ENCODE results near the gene LRP5. TPM values are rescaled to one million over a fixed set of nuclear protein-coding genes. Genes with fewer than 3 reads are reported as not detected.

LRP5 gene
- total and polyA plus RNA-seq, 9 donors: 3.1 to 63.8 (median 47.2) TPM

DNA sequence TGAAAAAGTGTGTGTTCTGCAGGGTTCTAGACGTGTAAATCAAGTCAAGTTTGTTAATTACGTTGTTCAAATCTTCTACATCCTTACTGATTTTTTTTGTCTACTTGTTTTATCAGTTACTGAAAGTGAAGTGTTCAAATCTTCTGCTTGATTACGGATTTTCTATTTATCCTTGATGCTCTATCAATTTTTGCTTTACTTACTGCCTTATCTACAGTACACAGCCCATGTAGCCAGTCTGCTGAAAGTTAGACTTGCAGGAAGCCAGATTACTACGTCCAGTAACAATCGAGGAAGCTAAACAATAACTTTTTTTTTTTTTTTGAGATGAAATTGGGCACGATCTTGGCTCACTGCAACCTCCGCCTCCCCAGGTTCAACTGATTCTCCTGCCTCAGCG is 25.0 kb upstream of the LRP5 start:
- H3K4me1 ChIP-seq (ENCODE audit: insufficient read depth): no peaks in the 10 kb centered on the region
- WGBS, 3 donors: 74 to 85% (median 81%) methylated on average over 8 of the region's 8 CpGs
- intact Hi-C loops (cut with DNase I): no loop called here
- H3K36me3 ChIP-seq: no peaks in the 10 kb centered on the region
- no peaks in the 10 kb centered on the region for H3K27me3 ChIP-seq
- no peak overlapping the region for H3K4me3 ChIP-seq
- DNase-seq: no peak
- no peaks in the 10 kb centered on the region for H3K9me3 ChIP-seq
- no peak for TF ChIP-seq POLR2A (IDR thresholded peaks at IDR 0.05)
- no peak for TF ChIP-seq EP300 (IDR thresholded peaks at IDR 0.05)
- TF ChIP-seq, protein P1, sequence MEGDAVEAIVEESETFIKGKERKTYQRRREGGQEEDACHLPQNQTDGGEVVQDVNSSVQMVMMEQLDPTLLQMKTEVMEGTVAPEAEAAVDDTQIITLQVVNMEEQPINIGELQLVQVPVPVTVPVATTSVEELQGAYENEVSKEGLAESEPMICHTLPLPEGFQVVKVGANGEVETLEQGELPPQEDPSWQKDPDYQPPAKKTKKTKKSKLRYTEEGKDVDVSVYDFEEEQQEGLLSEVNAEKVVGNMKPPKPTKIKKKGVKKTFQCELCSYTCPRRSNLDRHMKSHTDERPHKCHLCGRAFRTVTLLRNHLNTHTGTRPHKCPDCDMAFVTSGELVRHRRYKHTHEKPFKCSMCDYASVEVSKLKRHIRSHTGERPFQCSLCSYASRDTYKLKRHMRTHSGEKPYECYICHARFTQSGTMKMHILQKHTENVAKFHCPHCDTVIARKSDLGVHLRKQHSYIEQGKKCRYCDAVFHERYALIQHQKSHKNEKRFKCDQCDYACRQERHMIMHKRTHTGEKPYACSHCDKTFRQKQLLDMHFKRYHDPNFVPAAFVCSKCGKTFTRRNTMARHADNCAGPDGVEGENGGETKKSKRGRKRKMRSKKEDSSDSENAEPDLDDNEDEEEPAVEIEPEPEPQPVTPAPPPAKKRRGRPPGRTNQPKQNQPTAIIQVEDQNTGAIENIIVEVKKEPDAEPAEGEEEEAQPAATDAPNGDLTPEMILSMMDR (IDR thresholded peaks at IDR 0.05): no peak
- no peak overlapping the region for H3K27ac ChIP-seq

DNA sequence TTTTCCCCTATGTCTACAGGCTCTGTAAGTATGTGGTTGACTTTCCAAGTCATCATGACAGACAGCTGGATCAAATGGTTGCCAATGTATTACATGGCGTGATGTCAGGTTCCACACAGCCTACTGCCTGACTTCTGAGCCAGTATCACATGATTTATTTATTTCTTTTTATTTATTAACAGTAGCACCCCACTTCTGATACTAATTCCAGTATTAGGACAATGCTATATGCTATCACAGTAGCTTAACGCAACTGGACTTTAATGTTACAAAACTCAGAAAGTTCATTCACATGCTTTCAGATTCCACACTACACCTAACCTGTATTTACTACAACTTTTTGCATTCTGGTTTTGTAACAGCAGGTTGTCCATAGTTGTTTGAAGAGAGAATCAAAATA is 22.9 kb upstream of the LRP5 start:
- no peaks in the 10 kb centered on the region for H3K36me3 ChIP-seq
- H3K9me3 ChIP-seq: no peaks in the 10 kb centered on the region
- no peaks in the 10 kb centered on the region for H3K27me3 ChIP-seq
- no peaks in the 10 kb centered on the region for H3K4me1 ChIP-seq (ENCODE audit: insufficient read depth)
- no peak overlapping the region for H3K27ac ChIP-seq
- H3K4me3 ChIP-seq: no peak overlapping the region
- DNase-seq: no peak
- WGBS, 3 donors: 96 to 99% (median 98%) methylated on average over 2 of the region's 2 CpGs
- intact Hi-C loops (cut with DNase I): no loop called here
- TF ChIP-seq EP300 (IDR thresholded peaks at IDR 0.05) (no peak), POLR2A (IDR thresholded peaks at IDR 0.05) (no peak)

DNA sequence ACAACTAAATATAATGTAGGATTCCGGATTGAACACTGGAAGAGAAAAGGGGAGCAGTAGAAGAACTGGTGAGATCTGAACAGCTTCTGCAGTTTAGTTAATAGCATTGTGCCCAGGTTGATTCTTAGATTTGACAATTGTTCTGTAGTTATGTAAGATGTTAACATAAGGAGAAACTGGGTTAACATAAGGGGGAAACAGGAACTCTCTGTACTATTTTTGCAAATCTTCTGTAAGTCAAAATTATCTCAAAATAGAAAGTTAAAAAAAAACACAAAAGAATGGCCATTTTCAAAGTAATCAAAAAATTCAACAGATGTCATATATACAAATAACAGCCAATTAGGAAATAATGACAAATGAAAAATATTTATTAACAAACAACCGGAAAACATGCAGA is 18.7 kb upstream of the LRP5 start:
- Histone ChIP-seq H3K27me3 (no peaks in the 10 kb centered on the region), H3K4me3 (no peak overlapping the region), H3K9me3 (no peaks in the 10 kb centered on the region), H3K4me1 (ENCODE audit: insufficient read depth) (no peaks in the 10 kb centered on the region), H3K36me3 (no peaks in the 10 kb centered on the region), H3K27ac (no peak overlapping the region)
- 59 to 78% (median 77%) methylated on average over 2 of the region's 2 CpGs for WGBS, 3 donors
- intact Hi-C loops (cut with DNase I): no loop called here
- no peak for DNase-seq
- TF ChIP-seq POLR2A (IDR thresholded peaks at IDR 0.05): no peak
- TF ChIP-seq, protein P1 (IDR thresholded peaks at IDR 0.05): no peak
- no peak for TF ChIP-seq EP300 (IDR thresholded peaks at IDR 0.05)

DNA sequence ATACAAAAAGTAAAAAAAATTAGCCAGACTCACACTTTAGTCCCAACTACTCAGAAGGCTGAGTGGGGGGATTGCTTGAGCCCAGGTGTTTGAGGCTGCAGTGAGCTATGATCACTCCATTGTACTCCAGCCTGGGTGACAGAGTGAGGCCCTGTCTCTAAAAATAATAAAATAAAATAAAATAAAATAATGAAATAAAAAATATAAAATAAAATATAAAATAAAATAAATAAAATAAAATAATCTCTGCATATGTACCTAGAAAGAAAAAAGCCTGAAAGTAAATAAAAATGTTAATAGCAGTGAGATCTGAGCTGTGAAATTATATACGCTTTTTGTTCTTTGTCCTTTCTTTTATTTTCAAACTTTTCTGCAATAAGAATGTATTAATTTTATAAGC is 17.1 kb upstream of the LRP5 start:
- DNase-seq: no peak
- intact Hi-C loops (cut with DNase I): loop anchor here (5.0 kb wide), 2 partner anchors 38 to 83 kb away; partner anchors contain the start of gene KMT5B (in 2 of the 4)
- Histone ChIP-seq H3K9me3 (no peaks in the 10 kb centered on the region), H3K4me3 (no peak overlapping the region), H3K27ac (no peak overlapping the region), H3K27me3 (no peaks in the 10 kb centered on the region), H3K36me3 (no peaks in the 10 kb centered on the region), H3K4me1 (ENCODE audit: insufficient read depth) (no peaks in the 10 kb centered on the region)
- TF ChIP-seq EP300 (IDR thresholded peaks at IDR 0.05) (no peak), POLR2A (IDR thresholded peaks at IDR 0.05) (no peak)
- TF ChIP-seq, protein P1 (IDR thresholded peaks at IDR 0.05): no peak
- WGBS, 3 donors: 96 to 98% (median 98%) methylated on average over 1 of the region's 1 CpG

DNA sequence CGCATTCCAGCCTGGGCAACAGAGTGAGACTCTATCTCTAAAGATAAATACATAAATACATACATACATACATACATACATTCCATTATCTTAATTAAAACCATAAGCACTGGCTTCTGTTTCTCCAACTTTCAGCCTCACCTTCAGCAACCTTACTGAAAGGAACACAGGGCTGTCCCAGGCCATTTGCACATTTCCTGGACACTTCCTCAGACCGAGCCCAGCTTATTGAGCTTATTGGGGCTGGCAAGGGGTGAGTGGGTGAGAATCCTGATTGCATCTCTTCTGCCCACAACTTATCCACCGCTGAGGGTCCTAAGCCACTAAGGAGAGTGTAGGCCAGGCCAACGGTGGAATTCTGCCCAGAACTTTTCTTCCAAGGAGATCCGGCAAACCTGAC is 16.5 kb upstream of the LRP5 start:
- H3K27ac ChIP-seq: no peak overlapping the region
- TF ChIP-seq POLR2A (IDR thresholded peaks at IDR 0.05) (no peak), EP300 (IDR thresholded peaks at IDR 0.05) (no peak)
- TF ChIP-seq, protein P1 (IDR thresholded peaks at IDR 0.05): no peak
- 81 to 86% (median 81%) methylated on average over 5 of the region's 5 CpGs for WGBS, 3 donors
- H3K27me3 ChIP-seq: no peaks in the 10 kb centered on the region
- no peaks in the 10 kb centered on the region for H3K9me3 ChIP-seq
- DNase-seq: no peak
- intact Hi-C loops (cut with DNase I): loop anchor here (5.0 kb wide), 2 partner anchors 39 to 84 kb away; partner anchors contain the start of gene KMT5B (in 2 of the 4)
- H3K4me3 ChIP-seq: no peak overlapping the region
- no peaks in the 10 kb centered on the region for H3K36me3 ChIP-seq
- no peaks in the 10 kb centered on the region for H3K4me1 ChIP-seq (ENCODE audit: insufficient read depth)

Data from ovary (tissue), 9 donors.